Prostate gland (tissue), 2 donors: Measurements from ENCODE around the gene GSE1. TPM values are rescaled to one million over a fixed set of nuclear protein-coding genes. Genes with fewer than 3 reads are reported as not detected.

Source experiments
- DNase-seq: peaks from one replicate; pipeline ENCODE4 v3.0.0-alpha.2; 2019; ENCODE audit warnings: low spot score
- H3K27ac ChIP-seq, 2 donors: fragments of 200-600 bp; sonication (generic); 2 replicates each; pipeline ENCODE4 v1.5.1; 2017 to 2019
- H3K27me3 ChIP-seq: fragments of 200-600 bp; sonication (generic); replicated peaks from 2 replicates; pipeline ENCODE4 v1.5.1; 2019; ENCODE audit not compliant: insufficient read depth
- H3K36me3 ChIP-seq, 2 donors: fragments of 200-600 bp; sonication (generic); 1 replicate in 1 of 2; 2 replicates in 1 of 2; pipeline versions ENCODE4 v1.5.1 to v1.8.1; 2017 to 2019
- H3K4me1 ChIP-seq: fragments of 200-600 bp; sonication (generic); replicated peaks from 2 replicates; pipeline ENCODE4 v1.5.1; 2019
- H3K4me3 ChIP-seq, 2 donors: fragments of 200-600 bp; sonication (generic); 2 replicates each; pipeline ENCODE4 v1.5.1; 2017 to 2019
- H3K9me3 ChIP-seq: fragments of 200-600 bp; sonication (generic); 2 replicates; pipeline ENCODE4 v1.5.1; 2017
- CTCF ChIP-seq, 4 experiments: fragments of 200-600 bp in 2 of 4; fragments of 450-650 bp in 2 of 4; sonication (generic) in 2 of 4; IDR thresholded peaks; 1 replicate in 3 of 4; 2 replicates in 1 of 4; pipeline ENCODE4 v1.5.1; 2016 to 2019; ENCODE audit warnings: antibody characterized with exemption in 4 of 4, mild to moderate bottlenecking in 2 of 4, moderate library complexity in 2 of 4
- POLR2A ChIP-seq: fragments of 450-650 bp; IDR thresholded peaks from one replicate; pipeline ENCODE4 v1.6.1; 2016; ENCODE audit warnings: antibody characterized with exemption, mild to moderate bottlenecking
- POLR2AphosphoS5 ChIP-seq: sonication (generic); formaldehyde crosslinking; IDR thresholded peaks from one replicate; pipeline ENCODE4 v1.6.1; 2017; ENCODE audit warnings: antibody characterized with exemption
- WGBS: methylation state at CpG from one replicate; pipeline ENCODE4 v1.1.5; 2018; 5-methylcytosine and 5-hydroxymethylcytosine counted together
- intact Hi-C: fragments of 100-400 bp; cut with DNase I; formaldehyde crosslinking; loops from one replicate; pipeline ENCODE4 v1.14.2; 2022
- total RNA-seq, 2 donors: library from RNA; depleted of rRNA; stranded (reverse); fragments of >200 nt; gene quantifications; one replicate each; pipeline ENCODE4 v1.1.0, GENCODE V29; 2016

Gene GSE1
- total RNA-seq, 2 donors from 2014 or later = 41.4 to 146 TPM

- no peak for DNase-seq
- TF ChIP-seq POLR2AphosphoS5 (no peak), CTCF (IDR thresholded peaks at IDR 0.05) (no peak), POLR2A (no peak)
- intact Hi-C loops = no loop called here
- H3K4me3 ChIP-seq = no peak overlapping the region
- peaks cover 11% of the 10 kb centered on the region for H3K4me1 ChIP-seq
- 96% methylated on average over 31 of the region's 42 CpGs for WGBS
- peaks cover 3 to 45% of the 10 kb centered on the region in 2 donors for H3K36me3 ChIP-seq
- no peak overlapping the region for H3K27ac ChIP-seq
- H3K9me3 ChIP-seq = no peaks in the 10 kb centered on the region
- H3K27me3 ChIP-seq = no peaks in the 10 kb centered on the region
Observed at GRCh38 chr16:85660843-85661739, 48.0 kb downstream of the GSE1 start.

- Histone ChIP-seq H3K4me3 (no peak overlapping the region), H3K36me3 (peaks cover 3 to 37% of the 10 kb centered on the region in 2 donors), H3K4me1 (peaks cover 11% of the 10 kb centered on the region), H3K9me3 (no peaks in the 10 kb centered on the region), H3K27ac (no peak overlapping the region), H3K27me3 (no peaks in the 10 kb centered on the region)
- intact Hi-C loops = no loop called here
- TF ChIP-seq POLR2A = no peak
- TF ChIP-seq POLR2AphosphoS5 = no peak
- TF ChIP-seq CTCF (IDR thresholded peaks at IDR 0.05) = no peak
- WGBS = 93% methylated on average over 24 of the region's 26 CpGs
- no peak for DNase-seq
Observed at GRCh38 chr16:85661740-85662481, 48.8 kb downstream of the GSE1 start.

- TF ChIP-seq CTCF (IDR thresholded peaks at IDR 0.05) (no peak), POLR2A (no peak), POLR2AphosphoS5 (no peak)
- H3K9me3 ChIP-seq = no peaks in the 10 kb centered on the region
- H3K27ac ChIP-seq = no peak overlapping the region
- 68% methylated on average over 3 of the region's 3 CpGs for WGBS
- H3K36me3 ChIP-seq = peaks cover 3 to 32% of the 10 kb centered on the region in 2 donors
- intact Hi-C loops = no loop called here
- H3K27me3 ChIP-seq = no peaks in the 10 kb centered on the region
- H3K4me3 ChIP-seq = no peak overlapping the region
- H3K4me1 ChIP-seq = peaks cover 11% of the 10 kb centered on the region
- no peak for DNase-seq
Observed at GRCh38 chr16:85662482-85662812, 49.3 kb downstream of the GSE1 start.

- Histone ChIP-seq H3K4me3 (no peak overlapping the region), H3K27me3 (no peaks in the 10 kb centered on the region), H3K27ac (no peak overlapping the region), H3K4me1 (peaks cover 11% of the 10 kb centered on the region), H3K36me3 (peaks cover 3 to 32% of the 10 kb centered on the region in 2 donors), H3K9me3 (no peaks in the 10 kb centered on the region)
- WGBS = 96% methylated on average over 38 of the region's 38 CpGs
- TF ChIP-seq CTCF (IDR thresholded peaks at IDR 0.05) = no peak
- no peak for TF ChIP-seq POLR2AphosphoS5
- TF ChIP-seq POLR2A = no peak
- intact Hi-C loops = no loop called here
- no peak for DNase-seq
Observed at GRCh38 chr16:85662976-85663830, 50.1 kb downstream of the GSE1 start.
